Nasal cavity respiratory epithelium epithelial cell of viscerocranial mucosa (primary cell): ENCODE data around the gene GFI1B. TPM values are rescaled to one million over a fixed set of nuclear protein-coding genes. Genes with fewer than 3 reads are reported as not detected.

ENCODE experiments used
- total RNA-seq: library from RNA; depleted of rRNA; stranded (reverse); fragments of >200 nt; gene quantifications from 2 replicates; pipeline ENCODE4 v1.2.3, GENCODE V29; 2014

Gene GFI1B
- not detected in 2 replicates for total RNA-seq

DNA sequence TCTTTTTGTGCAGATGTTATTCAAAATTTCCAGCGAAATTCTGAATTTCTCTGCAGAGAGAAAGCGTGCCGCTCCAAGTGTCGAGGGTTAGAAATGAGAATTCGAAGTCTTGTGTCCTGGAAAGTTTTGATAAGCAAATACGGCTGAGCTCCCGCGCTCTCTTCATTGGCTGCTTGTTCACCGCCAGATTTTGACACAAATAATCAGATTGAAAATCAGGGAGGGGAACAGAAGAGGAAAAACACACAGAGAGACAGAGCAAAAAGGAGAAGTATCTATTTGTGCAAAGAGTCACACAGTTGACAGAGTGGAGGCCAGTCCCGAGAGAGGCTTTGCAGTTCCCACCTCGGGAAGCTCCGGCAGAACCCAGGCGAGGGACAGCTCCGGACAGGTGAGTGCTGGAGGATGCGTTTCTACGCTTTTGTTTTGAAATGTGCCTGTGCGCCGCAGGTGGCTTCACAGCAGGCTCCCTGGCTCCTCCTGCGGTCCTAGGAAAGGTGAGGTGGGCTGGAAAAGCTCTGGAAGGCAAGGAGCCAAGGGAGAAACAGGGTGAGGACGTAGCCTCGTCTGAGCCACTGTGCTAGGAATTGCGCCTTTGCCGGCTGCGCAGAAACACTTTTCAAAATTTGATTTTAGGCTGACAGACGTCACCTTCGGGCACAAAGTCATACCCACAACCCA is at the start of gene GFI1B:
Gene GFI1B, plus strand, starts transcription at position 244 of the 681 bp plus-strand sequence. CDS start 7,985 bp downstream, outside the sequence.

DNA sequence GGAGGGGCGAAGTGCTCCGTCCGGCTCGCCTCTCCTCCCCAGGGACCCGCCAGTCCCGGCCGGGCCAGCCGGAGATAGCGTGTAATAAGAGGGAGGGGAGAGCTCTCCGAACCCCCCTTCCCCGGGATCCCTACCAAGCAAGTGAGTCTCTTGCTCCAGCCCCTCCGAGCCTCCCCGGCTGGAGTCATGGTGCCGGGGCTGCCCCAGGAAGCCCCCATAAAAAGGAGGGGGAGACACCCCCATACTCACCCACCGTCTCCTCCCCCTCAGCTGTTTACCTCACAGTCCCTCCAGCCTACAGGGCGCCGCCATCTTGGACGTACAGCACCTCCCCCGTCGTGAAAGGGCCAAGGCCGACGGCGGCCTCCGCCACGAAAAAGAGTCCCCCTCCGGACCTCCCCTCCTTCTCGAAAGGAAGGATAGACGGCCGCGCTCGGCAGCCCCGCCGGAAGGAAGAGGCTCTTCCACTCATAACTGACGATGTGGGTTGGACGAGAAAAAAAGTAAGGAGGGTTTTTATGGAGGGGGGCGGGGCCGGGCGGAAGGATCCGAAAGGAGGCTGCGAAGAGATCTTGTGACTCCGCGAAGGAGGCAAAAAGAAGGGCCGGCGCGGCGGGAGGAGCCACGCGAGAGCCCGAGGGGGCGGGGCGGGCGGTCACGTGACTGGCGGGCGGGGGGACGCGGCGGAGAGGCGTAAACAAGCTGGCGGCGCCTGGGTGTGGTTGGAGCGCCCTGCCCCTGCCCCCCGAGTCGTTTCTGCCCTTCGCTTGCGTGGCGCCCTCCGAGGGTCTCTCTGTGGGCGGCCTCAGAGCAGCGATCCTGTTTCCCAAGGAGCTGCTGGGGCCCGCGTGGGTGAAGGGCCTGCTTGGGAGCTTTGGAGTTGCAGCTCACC is 34.0 kb upstream of the GFI1B start, which contains the start of gene TSC1:
Gene TSC1, minus strand, starts transcription at position 323 of the 892 bp plus-strand sequence. CDS start 15,744 bp downstream, outside the sequence.

GRCh38 chr9:133030317-133031129 is 52.0 kb downstream of the GFI1B start, which contains the start of gene GTF3C5:
Gene GTF3C5, plus strand, starts transcription at chr9:133030997. Its CDS starts 15 bp downstream, at chr9:133031012.

Other genes starting within 250 kb of the GFI1B start
- 0.21 and 0.34 TPM in 2 replicates for gene AK8, start 100.4 kb upstream of the GFI1B start, total RNA-seq
- 1.4 and 2.8 TPM in 2 replicates for gene SPACA9, start 99.8 kb upstream of the GFI1B start, total RNA-seq
- 14.7 and 39.9 TPM in 2 replicates for gene TSC1, start 34.1 kb upstream of the GFI1B start, total RNA-seq
- 25.6 and 32.1 TPM in 2 replicates for gene GTF3C5, start 52.3 kb downstream of the GFI1B start, total RNA-seq
- gene CEL, start 83.3 kb downstream of the GFI1B start, total RNA-seq = 0.34 and 5.8 TPM in 2 replicates
- gene RALGDS, start 142.5 kb downstream of the GFI1B start, total RNA-seq = 15.4 and 35.7 TPM in 2 replicates
- 0.34 and 2.1 TPM in 2 replicates for gene GBGT1, start 185.2 kb downstream of the GFI1B start, total RNA-seq
- not detected in 2 replicates for gene OBP2B, start 230.6 kb downstream of the GFI1B start, total RNA-seq